Measurements from ENCODE around the gene RABGAP1L. TPM values are rescaled to one million over a fixed set of nuclear protein-coding genes. Genes with fewer than 3 reads are reported as not detected.

The RABGAP1L gene
- total and polyA plus RNA-seq, 12 donors = 13.0 to 167 (median 109) TPM

DNA sequence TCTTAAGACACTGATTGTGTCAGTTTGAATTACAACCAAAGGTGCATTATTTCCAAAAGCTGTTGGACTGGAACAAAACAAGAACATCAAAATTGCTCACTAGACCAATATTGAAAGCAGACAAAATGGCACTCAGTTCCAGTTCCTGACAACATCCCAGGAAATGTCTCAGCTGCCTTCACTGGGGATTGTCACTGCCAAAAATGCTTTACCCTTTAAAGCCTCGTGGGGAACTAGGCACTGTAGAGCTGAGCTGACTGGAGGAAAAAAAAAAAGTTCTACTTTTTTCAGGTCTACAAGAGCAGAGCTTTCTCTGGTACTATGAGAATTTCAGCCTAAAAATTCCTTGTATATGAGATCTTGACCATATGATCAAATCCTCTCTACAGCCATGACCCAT, 310.4 kb downstream of the RABGAP1L start:
- H3K9me3 ChIP-seq = no peaks in the 10 kb centered on the region
- intact Hi-C loops (cut with DNase I) = loop anchor here in 1 of 10 donors (10.0 kb wide), 1 partner anchor 45 kb away; no protein-coding TSS in a partner anchor
- no peak overlapping the region for H3K4me3 ChIP-seq
- ATAC-seq (peak in 7 of 8 donors; percentile 39 to 79 (median 56)), DNase-seq (no peak)
- WGBS, 2 donors = 10 to 23% methylated on average over 1 of the region's 1 CpG
- no peaks in the 10 kb centered on the region for H3K36me3 ChIP-seq
- no peak overlapping the region for H3K27ac ChIP-seq
- TF ChIP-seq, protein P1, sequence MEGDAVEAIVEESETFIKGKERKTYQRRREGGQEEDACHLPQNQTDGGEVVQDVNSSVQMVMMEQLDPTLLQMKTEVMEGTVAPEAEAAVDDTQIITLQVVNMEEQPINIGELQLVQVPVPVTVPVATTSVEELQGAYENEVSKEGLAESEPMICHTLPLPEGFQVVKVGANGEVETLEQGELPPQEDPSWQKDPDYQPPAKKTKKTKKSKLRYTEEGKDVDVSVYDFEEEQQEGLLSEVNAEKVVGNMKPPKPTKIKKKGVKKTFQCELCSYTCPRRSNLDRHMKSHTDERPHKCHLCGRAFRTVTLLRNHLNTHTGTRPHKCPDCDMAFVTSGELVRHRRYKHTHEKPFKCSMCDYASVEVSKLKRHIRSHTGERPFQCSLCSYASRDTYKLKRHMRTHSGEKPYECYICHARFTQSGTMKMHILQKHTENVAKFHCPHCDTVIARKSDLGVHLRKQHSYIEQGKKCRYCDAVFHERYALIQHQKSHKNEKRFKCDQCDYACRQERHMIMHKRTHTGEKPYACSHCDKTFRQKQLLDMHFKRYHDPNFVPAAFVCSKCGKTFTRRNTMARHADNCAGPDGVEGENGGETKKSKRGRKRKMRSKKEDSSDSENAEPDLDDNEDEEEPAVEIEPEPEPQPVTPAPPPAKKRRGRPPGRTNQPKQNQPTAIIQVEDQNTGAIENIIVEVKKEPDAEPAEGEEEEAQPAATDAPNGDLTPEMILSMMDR (IDR thresholded peaks at IDR 0.05) = no peak
- peaks cover 0 to 18% (median 0%) of the 10 kb centered on the region in 9 donors for H3K4me1 ChIP-seq
- no peaks in the 10 kb centered on the region for H3K27me3 ChIP-seq

DNA sequence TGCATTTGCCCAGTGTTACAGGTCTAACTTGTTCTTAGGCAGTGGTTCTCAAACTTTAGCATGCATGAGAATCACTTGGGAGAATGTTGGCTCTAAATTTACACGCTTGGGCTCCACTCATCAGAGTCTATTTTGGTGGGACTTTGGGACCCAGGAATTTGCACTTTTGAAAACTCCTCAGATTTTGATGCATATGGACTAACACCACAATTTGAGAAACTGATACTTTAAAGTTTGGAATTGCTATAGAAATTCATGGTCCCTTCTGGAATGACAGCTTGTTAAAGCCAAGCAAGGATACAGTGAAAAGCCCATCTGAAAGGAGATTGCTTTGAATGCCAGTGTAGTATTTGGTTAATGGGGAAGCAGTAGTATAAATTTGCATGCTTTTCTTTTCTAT, 320.0 kb downstream of the RABGAP1L start:
- WGBS, 2 donors = 91 to 97% methylated on average over 1 of the region's 1 CpG
- intact Hi-C loops (cut with DNase I) = no loop called here

DNA sequence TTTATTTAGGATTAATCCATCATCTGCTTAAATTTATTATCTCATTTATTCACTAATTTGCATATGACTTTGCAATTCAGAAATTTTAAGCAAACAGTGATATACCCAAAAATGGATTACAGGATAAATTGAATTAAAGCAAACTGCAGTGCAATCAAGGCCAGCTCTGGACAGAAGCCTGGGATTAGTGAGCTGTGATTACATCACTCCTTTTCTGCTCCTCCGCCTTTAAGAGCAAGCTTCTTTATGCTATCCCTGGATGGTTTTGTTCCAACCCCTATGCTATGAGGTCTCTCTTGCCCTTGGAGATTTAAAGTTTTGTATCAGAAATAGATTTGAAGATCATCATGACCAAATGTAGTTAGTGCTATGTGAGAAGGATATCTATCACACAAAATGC, 321.0 kb downstream of the RABGAP1L start:
- 79 to 87% methylated on average over 1 of the region's 1 CpG for WGBS, 2 donors

More for the DNA sequence above, 320.0 kb downstream of the RABGAP1L start:
- Histone ChIP-seq H3K27me3 (no peaks in the 10 kb centered on the region), H3K9me3 (no peaks in the 10 kb centered on the region), H3K36me3 (no peaks in the 10 kb centered on the region), H3K27ac (no peak overlapping the region), H3K4me3 (no peak overlapping the region), H3K4me1 (peaks cover 0 to 8% (median 0%) of the 10 kb centered on the region in 9 donors)
- ATAC-seq (no peak), DNase-seq (no peak)
- TF ChIP-seq, protein P1 (IDR thresholded peaks at IDR 0.05) = no peak

DNA sequence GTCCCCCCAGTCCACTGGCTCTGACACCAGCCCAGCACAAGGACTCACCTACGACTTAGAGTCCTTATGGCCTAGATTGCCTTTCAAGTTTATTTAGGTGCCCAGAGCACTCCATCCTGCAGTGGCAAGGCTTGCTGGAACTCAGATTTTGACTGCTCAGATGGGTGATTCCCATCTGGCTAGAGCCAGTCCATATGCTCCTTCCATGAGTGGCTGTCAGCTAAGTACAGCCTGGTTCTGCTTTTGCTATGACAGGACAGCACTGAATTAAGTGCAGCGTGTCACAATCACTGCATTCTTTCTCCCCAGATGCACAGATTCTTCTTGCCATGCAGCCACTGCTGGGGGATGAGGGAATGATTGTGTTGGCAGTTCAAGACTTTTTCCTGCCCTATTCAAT, 332.3 kb downstream of the RABGAP1L start:
- Histone ChIP-seq H3K4me1 (peaks cover 0 to 7% (median 0%) of the 10 kb centered on the region in 9 donors), H3K27me3 (no peaks in the 10 kb centered on the region), H3K36me3 (no peaks in the 10 kb centered on the region), H3K27ac (no peak overlapping the region), H3K9me3 (peaks cover 0 to 15% (median 0%) of the 10 kb centered on the region in 11 donors), H3K4me3 (no peak overlapping the region)
- TF ChIP-seq, protein P1 (IDR thresholded peaks at IDR 0.05) = no peak
- ATAC-seq (no peak), DNase-seq (no peak)
- WGBS, 2 donors = 89 to 91% methylated on average over 2 of the region's 2 CpGs
- intact Hi-C loops (cut with DNase I) = no loop called here

More for the DNA sequence above, 321.0 kb downstream of the RABGAP1L start:
- intact Hi-C loops (cut with DNase I) = no loop called here
- TF ChIP-seq, protein P1 (IDR thresholded peaks at IDR 0.05) = no peak
- Histone ChIP-seq H3K9me3 (peaks cover 0 to 4% (median 0%) of the 10 kb centered on the region in 11 donors), H3K4me1 (peaks cover 0 to 8% (median 0%) of the 10 kb centered on the region in 9 donors), H3K36me3 (no peaks in the 10 kb centered on the region), H3K27me3 (no peaks in the 10 kb centered on the region), H3K4me3 (no peak overlapping the region), H3K27ac (no peak overlapping the region)
- DNase-seq = no peak
- no peak for ATAC-seq
